IPS-11a (cell line): Measurements from ENCODE around the gene HAND1.

Experiments
- H3K4me3 ChIP-seq: one replicate; pipeline ENCODE4 v1.5.1; 2013; ENCODE audit warnings: low read depth, low read length, control low read depth

Gene HAND1

DNA sequence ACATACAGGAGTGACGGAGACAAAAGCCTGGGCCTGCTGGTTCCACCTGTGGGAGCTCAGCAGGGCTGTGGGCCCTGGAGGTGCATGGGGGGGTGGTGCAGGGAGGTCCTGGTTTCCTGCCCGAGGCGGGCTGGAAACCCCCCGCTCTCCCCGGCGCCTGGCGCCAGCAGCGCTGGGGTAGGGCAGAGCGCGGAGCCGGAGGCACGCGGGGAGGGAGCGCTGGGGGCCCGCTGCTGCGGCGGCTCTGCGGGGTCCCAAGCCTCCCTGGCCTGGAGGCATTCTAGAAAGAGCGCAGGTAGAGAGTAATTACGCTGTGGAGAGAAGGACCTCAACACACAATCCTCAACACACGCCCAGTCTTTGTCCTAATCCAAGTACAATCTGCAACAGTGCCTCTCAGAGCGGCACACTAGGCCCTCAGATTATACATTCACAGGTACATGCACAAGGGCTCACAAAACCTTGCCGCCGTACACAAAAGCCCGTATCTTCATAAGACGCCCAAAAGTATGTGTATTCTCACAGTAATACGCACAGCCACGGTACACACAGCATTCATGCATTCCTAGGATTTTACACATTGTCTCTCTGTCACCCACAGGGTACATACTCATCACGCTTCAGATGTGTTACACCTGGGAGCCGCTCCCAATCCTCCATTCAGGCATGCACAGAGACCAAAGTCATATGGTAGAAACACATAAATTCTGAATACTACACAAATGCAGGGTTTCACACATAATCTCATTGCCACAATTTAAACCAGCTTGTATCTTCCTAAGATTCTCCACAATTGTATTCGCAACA, 2.1 kb upstream of the HAND1 start:
- no peak overlapping the region for H3K4me3 ChIP-seq

DNA sequence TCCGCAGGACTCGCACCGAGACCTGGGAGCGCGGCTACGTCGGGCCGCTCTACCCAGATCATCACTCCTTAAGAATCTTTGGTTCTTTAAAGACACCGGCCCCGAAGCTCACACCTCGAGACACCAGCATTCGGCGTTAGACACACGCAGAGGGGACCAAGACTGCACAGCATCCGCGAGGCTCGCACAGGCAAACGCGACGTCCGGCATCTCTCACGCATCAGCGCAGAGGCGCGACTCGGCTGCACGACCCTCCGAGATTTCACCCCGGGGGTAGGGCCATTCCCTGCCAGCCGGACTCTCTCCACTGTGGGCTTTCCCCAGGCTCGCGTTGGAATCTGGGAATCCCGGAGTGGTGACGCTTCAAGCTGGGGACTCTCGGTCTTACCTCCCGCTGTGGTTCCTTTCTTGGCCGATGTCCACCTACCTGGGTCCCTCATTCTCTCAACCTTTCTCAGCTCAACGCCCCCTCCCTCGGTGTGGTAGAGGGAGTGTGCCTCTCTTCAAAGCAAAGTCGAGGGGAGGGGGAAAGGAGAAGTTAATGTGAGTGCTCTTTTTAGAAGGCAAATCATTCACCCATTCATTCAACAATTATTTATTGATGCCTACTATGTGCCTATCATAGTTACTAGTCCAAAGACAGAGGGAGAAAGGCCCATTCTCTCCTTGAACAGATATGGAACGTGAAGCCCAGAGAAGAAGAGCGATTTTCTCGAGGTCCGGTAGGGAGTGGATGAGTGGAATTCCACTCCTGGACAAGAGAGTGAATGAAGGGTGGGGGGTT, 1.3 kb upstream of the HAND1 start:
- no peak overlapping the region for H3K4me3 ChIP-seq

GRCh38 chr5:154478752-154479159, 729 bp upstream of the HAND1 start:
- H3K4me3 ChIP-seq = no peak overlapping the region

GRCh38 chr5:154477382-154478223, 424 bp downstream of the HAND1 start:
- peak overlapping the region; percentile 20 for H3K4me3 ChIP-seq

GRCh38 chr5:154476354-154477205, 1.4 kb downstream of the HAND1 start:
- no peak overlapping the region for H3K4me3 ChIP-seq

DNA sequence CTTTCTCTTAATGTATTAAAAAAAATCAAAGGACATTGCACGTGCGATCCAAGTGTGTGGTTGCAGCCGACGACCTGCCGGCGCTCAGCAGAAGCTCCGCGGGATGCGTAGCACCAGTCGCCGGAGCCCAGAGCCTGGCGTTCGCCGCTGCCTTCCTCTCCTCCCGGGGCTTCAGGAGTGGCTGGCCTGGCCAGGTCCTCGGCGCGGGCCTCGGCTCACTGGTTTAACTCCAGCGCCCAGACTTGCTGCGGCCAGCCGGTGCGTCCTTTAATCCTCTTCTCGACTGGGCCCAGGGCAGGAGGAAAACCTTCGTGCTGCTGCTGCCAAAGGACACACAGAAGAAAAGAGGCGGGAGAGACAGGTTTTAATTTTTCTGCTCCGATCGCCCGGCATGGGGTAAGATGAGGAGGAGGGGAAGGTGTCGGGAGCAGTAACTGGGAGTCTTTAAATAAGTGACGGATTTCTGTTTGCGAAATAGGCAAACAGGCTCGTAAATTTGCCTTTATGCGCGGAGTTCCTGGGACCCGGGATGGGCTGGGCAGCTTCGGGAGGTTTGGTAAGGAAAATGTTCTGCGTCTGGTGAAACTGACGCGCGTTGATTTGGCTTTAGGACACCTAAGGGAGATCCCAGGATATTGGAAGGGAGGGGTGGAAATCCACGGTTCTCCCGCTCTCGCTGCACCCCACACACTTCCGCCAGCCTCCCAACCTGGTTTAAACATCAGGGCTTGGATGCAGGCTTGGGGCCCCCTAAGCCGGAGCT, 2.3 kb downstream of the HAND1 start:
- H3K4me3 ChIP-seq = peak overlapping the region; percentile 28

- no peak overlapping the region for H3K4me3 ChIP-seq
These were observed 3.4 kb downstream of the HAND1 start for GRCh38 chr5:154474396-154475334.

- no peak overlapping the region for H3K4me3 ChIP-seq
These were observed 4.3 kb downstream of the HAND1 start for GRCh38 chr5:154473581-154474283.

- H3K4me3 ChIP-seq = no peak overlapping the region
These were observed 5.0 kb downstream of the HAND1 start for GRCh38 chr5:154472871-154473580.

- H3K4me3 ChIP-seq = no peak overlapping the region
These were observed 6.8 kb downstream of the HAND1 start for GRCh38 chr5:154470947-154471870.

DNA sequence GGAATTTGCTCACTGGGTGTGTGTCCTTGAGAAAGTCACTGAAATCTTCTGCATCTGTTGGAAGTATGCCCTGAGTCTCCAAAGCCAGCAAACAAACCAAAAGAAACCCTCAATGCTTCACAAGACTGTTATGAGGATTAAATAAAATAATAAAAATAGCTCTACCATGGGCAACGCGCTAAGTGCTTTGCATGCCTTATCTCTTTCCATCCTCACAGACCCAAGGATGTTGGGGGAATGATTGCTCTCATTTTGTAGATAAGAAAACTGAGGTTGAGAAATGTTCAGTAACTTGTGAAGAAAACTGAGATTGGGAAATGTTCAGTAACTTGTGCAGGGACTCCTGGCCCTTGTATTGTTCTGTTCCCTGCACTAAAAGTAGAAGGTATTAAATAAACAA, 7.9 kb downstream of the HAND1 start:
- H3K4me3 ChIP-seq = no peak overlapping the region

GRCh38 chr5:154467655-154468354, 10.2 kb downstream of the HAND1 start:
- no peak overlapping the region for H3K4me3 ChIP-seq

- H3K4me3 ChIP-seq = no peak overlapping the region
These were observed 11.4 kb downstream of the HAND1 start for GRCh38 chr5:154466671-154467070.

DNA sequence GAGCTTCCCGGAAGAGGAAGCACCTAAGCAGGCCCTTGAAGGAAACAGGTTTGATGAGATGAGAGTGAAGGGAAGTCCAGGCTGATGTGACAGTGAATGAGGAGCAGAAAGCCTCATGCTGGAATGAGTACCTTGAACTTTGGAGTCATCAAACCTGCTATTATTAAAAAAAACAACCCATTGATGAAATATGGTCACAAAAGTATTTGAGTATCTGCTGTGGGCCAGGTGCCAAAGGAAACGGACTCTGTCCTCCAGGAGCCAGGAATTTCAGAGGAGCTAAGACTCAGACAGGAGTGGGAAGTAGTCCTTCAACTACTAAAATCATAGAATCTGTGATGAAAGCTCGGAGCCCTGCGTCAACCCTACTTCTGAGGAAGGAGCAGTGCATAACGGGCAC, 11.9 kb downstream of the HAND1 start:
- no peak overlapping the region for H3K4me3 ChIP-seq

DNA sequence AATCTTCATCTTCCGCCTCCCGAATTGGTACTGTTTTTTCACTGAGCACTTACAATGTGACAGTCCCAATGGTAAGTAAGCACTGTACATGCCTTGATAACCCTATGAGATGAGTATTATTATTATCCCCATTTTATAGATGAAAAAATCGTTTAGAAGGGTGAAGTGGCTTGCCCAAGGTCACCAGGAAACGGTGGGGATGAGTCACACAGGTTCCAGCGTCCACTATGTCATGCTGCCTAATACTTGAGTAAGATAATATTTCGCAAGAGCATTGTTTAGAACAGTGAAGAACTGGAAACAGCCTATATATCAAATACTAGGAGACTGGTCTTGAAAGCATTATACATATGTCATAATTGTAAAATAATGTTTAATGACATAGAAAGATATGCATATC, 12.9 kb downstream of the HAND1 start:
- no peak overlapping the region for H3K4me3 ChIP-seq

DNA sequence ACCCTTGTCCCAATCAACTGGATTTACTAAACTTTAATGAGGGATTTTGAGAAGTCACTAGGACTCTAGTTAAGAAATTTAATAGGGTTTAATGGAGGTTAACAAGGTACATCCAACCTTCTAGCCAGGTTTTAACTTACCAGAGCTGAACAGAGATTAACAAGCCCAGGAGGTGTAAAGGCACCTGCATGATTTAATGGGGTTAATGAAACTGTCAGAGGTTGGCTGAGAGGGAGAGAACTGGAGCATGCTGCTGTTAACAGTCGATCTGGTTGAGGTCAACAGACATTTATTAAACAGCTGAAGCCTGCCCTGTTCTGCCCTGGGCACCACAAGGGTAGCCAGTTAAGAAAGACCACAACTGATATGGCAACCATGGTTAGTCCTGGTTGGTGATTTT, 13.6 kb downstream of the HAND1 start:
- no peak overlapping the region for H3K4me3 ChIP-seq
